HG03175 (cell line): ENCODE results near the gene OR5AU1.

ENCODE experiments used
- ATAC-seq: cut with Tn5 transposase; IDR thresholded peaks from one replicate; pipeline ENCODE4 v1.9.1; 2021; ENCODE audit warnings: mild to moderate bottlenecking, moderate library complexity; ENCODE audit not compliant: unreplicated experiment

OR5AU1 gene

GRCh38 chr14:21109377-21110138, 46.3 kb downstream of the OR5AU1 start:
- ATAC-seq: peak; percentile 35

- ATAC-seq: no peak
These were observed 47.1 kb downstream of the OR5AU1 start for GRCh38 chr14:21108791-21109190.

- ATAC-seq: no peak
These were observed 48.5 kb downstream of the OR5AU1 start for GRCh38 chr14:21107283-21107800.

- no peak for ATAC-seq
These were observed 49.2 kb downstream of the OR5AU1 start for GRCh38 chr14:21106498-21107282.

GRCh38 chr14:21106176-21106497, 49.7 kb downstream of the OR5AU1 start:
- no peak for ATAC-seq

- no peak for ATAC-seq
These were observed 50.8 kb downstream of the OR5AU1 start for GRCh38 chr14:21105095-21105494.
